Measurements from ENCODE around the gene PPP3CA.

Gene PPP3CA

GRCh38 chr4:100979736-100980135 is 367.6 kb downstream of the PPP3CA start:
- DNase-seq (ENCODE audit: low read depth): no peak
- TF ChIP-seq, protein P1, sequence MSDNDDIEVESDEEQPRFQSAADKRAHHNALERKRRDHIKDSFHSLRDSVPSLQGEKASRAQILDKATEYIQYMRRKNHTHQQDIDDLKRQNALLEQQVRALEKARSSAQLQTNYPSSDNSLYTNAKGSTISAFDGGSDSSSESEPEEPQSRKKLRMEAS (IDR thresholded peaks at IDR 0.05; ENCODE audit: low read depth, low read length): no peak
- no peak for TF ChIP-seq CTCF (IDR thresholded peaks at IDR 0.05; ENCODE audit: low read depth, low read length)
- TF ChIP-seq POLR2A (IDR thresholded peaks at IDR 0.05; ENCODE audit: extremely low read depth, insufficient read length): no peak
- TF ChIP-seq MYC (IDR thresholded peaks at IDR 0.05; ENCODE audit: low read depth, low read length): no peak
- no peak overlapping the region for H3K4me3 ChIP-seq (ENCODE audit: low read depth, low read length)

GRCh38 chr4:100977746-100978397 is 369.5 kb downstream of the PPP3CA start:
- no peak for TF ChIP-seq POLR2A (IDR thresholded peaks at IDR 0.05; ENCODE audit: extremely low read depth, insufficient read length)
- TF ChIP-seq MYC (IDR thresholded peaks at IDR 0.05; ENCODE audit: low read depth, low read length): no peak
- no peak for TF ChIP-seq CTCF (IDR thresholded peaks at IDR 0.05; ENCODE audit: low read depth, low read length)
- TF ChIP-seq, protein P1 (IDR thresholded peaks at IDR 0.05; ENCODE audit: low read depth, low read length): no peak
- no peak overlapping the region for H3K4me3 ChIP-seq (ENCODE audit: low read depth, low read length)
- DNase-seq (ENCODE audit: low read depth): peak; percentile 12

DNA sequence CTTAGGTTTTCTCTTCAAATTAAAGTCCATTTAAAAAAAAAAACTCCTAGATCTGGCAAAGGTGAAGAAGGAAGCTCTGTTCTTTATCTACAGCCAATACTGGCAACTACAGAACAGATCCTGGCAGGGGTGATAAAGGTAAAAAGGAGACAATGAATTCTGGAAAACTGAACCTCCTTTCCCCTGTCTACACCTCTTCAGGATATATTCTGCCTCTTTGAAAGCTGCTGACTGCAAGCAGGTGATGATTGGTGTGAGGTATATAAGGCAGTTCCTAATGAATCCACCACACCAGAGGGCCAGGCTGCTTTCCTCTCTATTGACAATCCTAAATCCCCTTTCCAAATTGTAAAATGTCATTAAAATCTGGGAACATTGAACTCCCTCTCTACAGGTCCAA is 370.1 kb downstream of the PPP3CA start:
- TF ChIP-seq MYC (IDR thresholded peaks at IDR 0.05; ENCODE audit: low read depth, low read length) (no peak), CTCF (IDR thresholded peaks at IDR 0.05; ENCODE audit: low read depth, low read length) (no peak), POLR2A (IDR thresholded peaks at IDR 0.05; ENCODE audit: extremely low read depth, insufficient read length) (no peak)
- TF ChIP-seq, protein P1 (IDR thresholded peaks at IDR 0.05; ENCODE audit: low read depth, low read length): no peak
- no peak overlapping the region for H3K4me3 ChIP-seq (ENCODE audit: low read depth, low read length)
- no peak for DNase-seq (ENCODE audit: low read depth)

Measured in NB4 (cell line).